Measurements from ENCODE around the gene VRK2.
"Not testable (repeated sequence)": the region's sequence is repeated elsewhere in the genome, so short reads cannot be mapped to it uniquely, and the experiment has no call there.

The VRK2 gene

DNA sequence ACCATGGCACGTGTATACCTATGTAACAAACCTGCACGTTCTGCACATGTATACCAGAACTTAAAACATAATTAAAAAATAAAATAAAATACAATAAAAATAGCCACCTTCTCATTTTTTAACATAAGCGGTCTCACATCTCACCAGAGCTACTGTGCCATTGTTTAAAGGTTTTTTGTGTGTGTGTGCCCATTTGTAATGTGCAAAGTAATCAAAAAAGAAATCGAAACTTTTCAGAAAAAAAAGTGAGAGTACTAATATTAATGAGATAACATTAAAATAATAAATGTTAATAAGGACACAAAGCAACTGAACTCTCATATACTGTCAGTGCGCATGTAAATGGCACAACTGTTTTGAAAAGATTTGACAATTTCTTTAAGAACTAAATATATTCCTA is 134.0 kb downstream of the VRK2 start:
- H3K4me1 ChIP-seq: no peaks in the 10 kb centered on the region

DNA sequence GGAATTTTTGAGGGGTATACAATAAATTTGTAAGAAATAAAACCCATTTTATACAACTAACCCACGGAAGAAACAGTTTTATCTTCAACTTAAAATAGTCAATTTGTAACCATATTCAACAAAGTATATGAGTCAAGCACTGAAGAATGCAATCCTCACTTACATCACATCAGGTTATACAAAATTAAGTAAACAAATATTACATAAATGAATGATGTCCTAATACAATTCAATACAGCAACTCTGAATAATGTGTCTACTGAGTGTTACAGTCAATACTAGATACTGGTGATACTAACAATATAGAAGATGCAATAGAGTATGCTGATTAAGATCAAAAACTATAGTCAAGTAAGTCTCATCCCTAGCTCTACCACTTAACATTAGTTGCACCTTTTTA is 135.9 kb downstream of the VRK2 start:
- H3K4me2 ChIP-seq: no peak overlapping the region
- no peaks in the 10 kb centered on the region for H3K27me3 ChIP-seq
- no peak overlapping the region for H3K27ac ChIP-seq
- H3K4me3 ChIP-seq: no peak overlapping the region
- no peaks in the 10 kb centered on the region for H3K4me1 ChIP-seq
- no peak for TF ChIP-seq Cebpa-rat (IDR thresholded peaks at IDR 0.05)
- H3K9ac ChIP-seq: no peak overlapping the region
- H3K36me3 ChIP-seq: no peaks in the 10 kb centered on the region
- H3K9me3 ChIP-seq: no peaks in the 10 kb centered on the region
- no peaks in the 10 kb centered on the region for H4K20me1 ChIP-seq

More for the DNA sequence above, 134.0 kb downstream of the VRK2 start:
- TF ChIP-seq Cebpa-rat (IDR thresholded peaks at IDR 0.05): no peak
- no peak overlapping the region for H3K4me3 ChIP-seq
- H3K4me2 ChIP-seq: no peak overlapping the region
- no peaks in the 10 kb centered on the region for H3K27me3 ChIP-seq
- H3K9ac ChIP-seq: no peak overlapping the region
- H3K9me3 ChIP-seq: no peaks in the 10 kb centered on the region
- no peaks in the 10 kb centered on the region for H3K36me3 ChIP-seq
- no peaks in the 10 kb centered on the region for H4K20me1 ChIP-seq
- no peak overlapping the region for H3K27ac ChIP-seq

DNA sequence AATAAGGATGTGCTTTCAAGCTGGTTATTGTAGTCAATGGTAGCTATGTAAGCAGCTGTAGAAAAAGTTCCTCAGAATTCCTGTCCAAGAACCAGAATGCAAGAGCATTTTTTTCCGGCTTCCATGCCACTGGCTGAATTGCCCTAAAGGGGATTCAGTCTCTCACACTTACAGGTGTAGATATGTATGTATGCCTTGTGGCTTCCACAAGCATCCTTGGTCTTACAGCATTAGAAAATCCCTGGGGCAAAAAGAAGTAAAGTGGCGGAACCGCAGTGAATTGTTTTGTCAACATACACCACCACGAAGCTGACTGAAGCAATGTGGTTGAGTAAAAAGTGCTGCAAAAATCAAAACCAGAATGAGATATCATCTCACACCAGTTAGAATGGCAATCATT is 139.9 kb downstream of the VRK2 start:
- Histone ChIP-seq H3K9ac (no peak overlapping the region), H3K27me3 (no peaks in the 10 kb centered on the region), H3K4me2 (no peak overlapping the region), H4K20me1 (no peaks in the 10 kb centered on the region), H3K4me3 (no peak overlapping the region), H3K27ac (no peak overlapping the region), H3K4me1 (no peaks in the 10 kb centered on the region), H3K36me3 (peaks cover 11% of the 10 kb centered on the region; the same call in 1 of the 2 replicates), H3K9me3 (no peaks in the 10 kb centered on the region)
- no peak for TF ChIP-seq Cebpa-rat (IDR thresholded peaks at IDR 0.05)

DNA sequence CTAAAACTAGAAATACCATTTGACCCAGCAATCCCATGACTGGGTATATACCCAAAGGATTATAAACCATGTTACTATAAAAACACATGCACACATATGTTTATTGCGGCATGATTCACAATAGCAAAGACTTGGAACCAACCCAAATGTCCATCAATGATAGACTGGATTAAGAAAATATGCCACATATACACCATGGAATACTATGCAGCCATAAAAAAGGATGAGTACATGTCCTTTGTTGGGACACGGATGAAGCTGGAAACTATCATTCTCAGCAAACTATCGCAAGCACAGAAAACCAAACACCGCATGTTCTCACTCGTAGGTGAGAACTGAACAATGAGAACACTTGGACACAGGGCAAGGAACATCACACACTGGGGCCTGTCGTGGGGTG is 140.4 kb downstream of the VRK2 start:
- not testable (repeated sequence) for H3K4me2 ChIP-seq

DNA sequence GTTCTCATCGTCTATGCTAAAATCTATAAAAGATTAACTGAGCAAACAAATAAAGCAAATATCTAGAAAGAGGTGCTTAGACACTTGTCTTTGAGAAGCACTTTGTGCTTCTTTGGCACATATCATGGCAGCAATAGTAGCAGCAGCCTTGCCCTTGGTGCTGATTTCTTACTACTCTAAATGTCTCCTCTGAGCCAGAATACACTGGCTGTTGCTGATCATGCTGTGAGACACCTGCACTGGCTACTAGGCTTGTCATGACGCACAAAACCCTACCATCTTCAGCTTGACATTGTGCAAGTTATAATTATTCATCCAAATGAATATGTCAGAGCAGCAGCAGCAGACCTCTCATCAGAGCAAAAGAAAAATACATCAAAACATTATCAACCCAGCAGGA is 147.9 kb downstream of the VRK2 start:
- Histone ChIP-seq H3K4me2 (no peak overlapping the region), H3K9ac (no peak overlapping the region), H3K4me3 (no peak overlapping the region), H3K27me3 (no peaks in the 10 kb centered on the region), H3K4me1 (no peaks in the 10 kb centered on the region), H3K27ac (no peak overlapping the region), H3K36me3 (0 out of 2 replicates have a peak, but pooled peaks cover 8% of the 10 kb centered on the region), H3K9me3 (no peaks in the 10 kb centered on the region), H4K20me1 (no peaks in the 10 kb centered on the region)
- no peak for TF ChIP-seq Cebpa-rat (IDR thresholded peaks at IDR 0.05)

More for the DNA sequence above, 140.4 kb downstream of the VRK2 start:
- not testable (repeated sequence) for H3K4me1 ChIP-seq, H3K27me3 ChIP-seq, H4K20me1 ChIP-seq, H3K4me3 ChIP-seq, H3K9me3 ChIP-seq, H3K9ac ChIP-seq, H3K27ac ChIP-seq
- peaks cover 11% of the 10 kb centered on the region; the same call in 1 of the 2 replicates for H3K36me3 ChIP-seq

DNA sequence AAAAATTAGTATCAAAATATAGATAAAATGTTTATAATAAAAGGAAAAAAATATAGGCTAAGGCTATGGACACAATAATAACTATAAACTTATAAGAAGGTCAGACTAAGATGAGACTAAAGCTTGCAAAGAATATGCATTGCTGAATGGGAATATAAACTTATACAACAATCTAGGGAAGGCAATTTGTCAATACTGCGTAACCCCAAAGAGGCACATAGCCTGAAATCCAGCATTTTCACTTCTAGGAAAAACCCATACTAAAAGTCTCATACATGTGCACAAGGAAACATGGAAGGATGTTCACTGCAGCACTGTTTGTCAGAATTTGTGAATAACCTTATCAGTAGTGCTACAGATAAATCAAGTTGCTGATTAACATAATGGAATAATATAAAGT is 149.1 kb downstream of the VRK2 start:
- H3K4me3 ChIP-seq: no peak overlapping the region
- H3K4me1 ChIP-seq: no peaks in the 10 kb centered on the region
- H3K36me3 ChIP-seq: 0 out of 2 replicates have a peak, but pooled peaks cover 8% of the 10 kb centered on the region
- H3K9me3 ChIP-seq: no peaks in the 10 kb centered on the region
- H4K20me1 ChIP-seq: no peaks in the 10 kb centered on the region
- no peak overlapping the region for H3K4me2 ChIP-seq
- TF ChIP-seq Cebpa-rat (IDR thresholded peaks at IDR 0.05): no peak
- H3K9ac ChIP-seq: no peak overlapping the region
- no peak overlapping the region for H3K27ac ChIP-seq
- H3K27me3 ChIP-seq: no peaks in the 10 kb centered on the region

DNA sequence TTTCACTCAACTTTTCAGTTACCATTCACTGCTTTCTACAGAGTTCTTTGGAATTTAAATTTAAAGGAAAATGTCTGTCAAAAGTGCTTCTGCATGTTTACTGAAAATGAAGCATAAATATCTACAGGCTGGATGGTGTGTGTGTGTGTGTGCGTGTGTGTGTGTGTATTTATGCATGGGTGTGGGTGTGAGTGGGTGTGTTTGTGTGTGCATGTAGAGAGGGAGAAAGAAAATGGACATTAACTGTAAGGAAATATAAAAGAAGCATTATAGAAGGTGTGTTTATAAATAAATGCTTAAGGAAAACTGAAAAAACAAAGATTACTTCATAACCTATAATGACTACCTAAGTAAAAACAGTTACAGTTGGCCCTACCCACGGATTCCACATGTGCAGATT is 151.3 kb downstream of the VRK2 start:
- no peaks in the 10 kb centered on the region for H3K9me3 ChIP-seq
- H3K27me3 ChIP-seq: no peaks in the 10 kb centered on the region
- no peaks in the 10 kb centered on the region for H3K4me1 ChIP-seq
- no peak overlapping the region for H3K4me2 ChIP-seq
- H3K4me3 ChIP-seq: no peak overlapping the region
- no peak overlapping the region for H3K9ac ChIP-seq
- no peaks in the 10 kb centered on the region for H4K20me1 ChIP-seq
- H3K27ac ChIP-seq: no peak overlapping the region
- no peak for TF ChIP-seq Cebpa-rat (IDR thresholded peaks at IDR 0.05)
- H3K36me3 ChIP-seq: 0 out of 2 replicates have a peak, but pooled peaks cover 8% of the 10 kb centered on the region

DNA sequence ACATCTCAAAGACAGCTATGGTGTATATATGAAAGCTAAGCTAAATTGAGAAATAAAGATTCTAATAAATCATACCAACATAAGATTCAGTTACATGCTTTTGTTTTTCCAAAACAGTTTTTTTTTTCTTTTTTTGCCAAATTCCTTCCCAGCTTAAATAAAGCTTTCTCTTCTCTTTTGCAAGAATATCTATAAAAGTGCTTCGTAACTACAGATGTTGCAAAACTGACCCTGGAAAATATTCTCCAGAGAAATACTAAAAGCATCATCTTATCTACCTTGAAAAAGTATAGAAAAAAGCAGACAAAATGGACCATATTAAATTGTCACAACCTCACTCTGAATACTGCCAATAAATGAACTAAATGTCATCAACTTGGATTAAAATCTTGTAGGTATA is 155.8 kb downstream of the VRK2 start:
- H3K27ac ChIP-seq: no peak overlapping the region

DNA sequence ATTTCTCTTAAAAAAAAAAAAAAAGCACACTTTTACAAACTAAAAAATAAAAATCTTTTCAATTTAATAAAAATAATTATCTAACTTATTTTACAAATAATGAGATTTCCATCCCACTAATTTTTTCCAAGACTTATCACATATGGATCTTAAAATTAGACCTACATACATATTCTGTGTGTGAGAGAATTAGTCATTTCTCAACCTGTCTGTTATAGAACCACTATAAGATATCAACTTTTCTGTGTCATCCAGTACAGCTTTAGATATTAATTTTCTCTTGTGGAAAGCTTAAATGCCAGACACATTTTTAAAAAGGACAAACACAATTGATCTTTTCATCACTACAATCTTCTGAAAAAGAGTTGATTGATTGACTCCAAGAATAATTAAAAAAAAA is 156.4 kb downstream of the VRK2 start:
- no peaks in the 10 kb centered on the region for H4K20me1 ChIP-seq
- TF ChIP-seq Cebpa-rat (IDR thresholded peaks at IDR 0.05): no peak
- no peak overlapping the region for H3K4me3 ChIP-seq
- no peaks in the 10 kb centered on the region for H3K27me3 ChIP-seq
- H3K36me3 ChIP-seq: 0 out of 2 replicates have a peak, but pooled peaks cover 14% of the 10 kb centered on the region
- no peak overlapping the region for H3K27ac ChIP-seq
- H3K4me2 ChIP-seq: no peak overlapping the region
- no peak overlapping the region for H3K9ac ChIP-seq
- no peaks in the 10 kb centered on the region for H3K4me1 ChIP-seq
- H3K9me3 ChIP-seq: no peaks in the 10 kb centered on the region

More for the DNA sequence above, 155.8 kb downstream of the VRK2 start:
- no peaks in the 10 kb centered on the region for H4K20me1 ChIP-seq
- no peak overlapping the region for H3K9ac ChIP-seq
- H3K4me1 ChIP-seq: no peaks in the 10 kb centered on the region
- no peaks in the 10 kb centered on the region for H3K27me3 ChIP-seq
- H3K4me3 ChIP-seq: no peak overlapping the region
- TF ChIP-seq Cebpa-rat (IDR thresholded peaks at IDR 0.05): no peak
- 0 out of 2 replicates have a peak, but pooled peaks cover 14% of the 10 kb centered on the region for H3K36me3 ChIP-seq
- no peaks in the 10 kb centered on the region for H3K9me3 ChIP-seq
- no peak overlapping the region for H3K4me2 ChIP-seq

DNA sequence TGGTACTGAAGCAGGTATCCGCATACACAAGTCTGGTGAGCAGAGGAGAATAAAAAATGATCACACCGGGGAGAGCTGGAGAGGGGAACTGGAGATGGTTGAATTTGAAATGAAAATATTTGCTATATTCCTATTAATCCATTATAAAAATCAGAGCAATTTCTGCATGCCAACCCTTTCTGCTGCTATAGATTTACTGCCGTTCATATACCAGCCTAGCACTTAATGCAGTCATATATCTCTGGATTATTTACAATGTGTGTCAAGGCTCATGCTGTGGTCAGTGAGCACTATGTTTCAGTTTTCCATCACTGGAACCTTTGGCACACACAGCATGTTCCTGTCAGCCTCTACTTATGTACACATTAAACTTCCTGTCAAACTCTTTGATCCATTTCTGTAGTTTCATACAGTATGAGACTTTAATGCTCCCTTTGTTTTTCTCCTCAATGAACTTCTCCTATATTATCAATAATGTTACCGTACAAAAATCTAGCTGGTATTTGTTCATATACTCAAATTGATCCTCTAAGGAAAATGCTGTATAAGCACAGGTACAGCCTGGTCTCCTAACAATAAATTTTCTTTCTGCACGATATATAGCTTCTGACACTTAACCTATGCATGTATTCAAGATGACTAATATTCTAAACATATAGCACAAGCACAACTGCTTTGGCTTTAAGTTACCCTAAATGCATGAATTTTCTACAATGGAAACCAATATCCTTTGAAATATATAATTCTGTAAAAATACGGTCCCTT is 157.8 kb downstream of the VRK2 start:
- H4K20me1 ChIP-seq: no peaks in the 10 kb centered on the region
- no peaks in the 10 kb centered on the region for H3K9me3 ChIP-seq
- no peaks in the 10 kb centered on the region for H3K4me1 ChIP-seq
- no peaks in the 10 kb centered on the region for H3K27me3 ChIP-seq
- 0 out of 2 replicates have a peak, but pooled peaks cover 6% of the 10 kb centered on the region for H3K36me3 ChIP-seq
- no peak overlapping the region for H3K27ac ChIP-seq
- H3K4me2 ChIP-seq: no peak overlapping the region
- TF ChIP-seq Cebpa-rat (IDR thresholded peaks at IDR 0.05): no peak
- no peak overlapping the region for H3K4me3 ChIP-seq
- H3K9ac ChIP-seq: no peak overlapping the region
